ENCODE measurements around the gene MYBBP1A. TPM values are rescaled to one million over a fixed set of nuclear protein-coding genes. Genes with fewer than 3 reads are reported as not detected.

The MYBBP1A gene
- total and polyA plus RNA-seq, 2 of the 8 experiments (the other 6 are each of a cell fraction or from before 2014, with no cell fraction given): 46.8 to 151 TPM

GRCh38 chr17:4574448-4575045 lies 19.4 kb upstream of the MYBBP1A start:
- FAIRE-seq (no peak), DNase-seq (ENCODE audit: low read depth in 1 of 2, low spot score in 2 of 2) (no peak)
- Histone ChIP-seq H2BK120ac (replicated peaks; ENCODE audit: low read depth, low read length) (no peak overlapping the region), H3K9me3 (ENCODE audit: insufficient read depth in 2 of 2, low read depth in 1 of 2, low read length in 1 of 2) (no peaks in the 10 kb centered on the region), H4K91ac (replicated peaks; ENCODE audit: insufficient read length, low read length) (no peak overlapping the region), H4K5ac (ENCODE audit: insufficient read length, low read depth, low read length) (no peak overlapping the region), H3K9ac (replicated peaks in 1 of 4; ENCODE audit: extremely low read depth in 1 of 4, low read depth in 3 of 4, low read length in 3 of 4) (no peak overlapping the region), H3K36me3 (ENCODE audit: control insufficient read depth in 2 of 4, insufficient read depth in 4 of 4, low read length in 3 of 4) (no peaks in the 10 kb centered on the region), H2BK12ac (ENCODE audit: low read depth, low read length) (peak overlapping the region; percentile 85; the same call in 1 of the 2 replicates), H2AK5ac (ENCODE audit: low read depth, low read length) (peak overlapping the region; percentile 76; the same call in 1 of the 2 replicates), H3K18ac (ENCODE audit: extremely low read depth, low read length) (no peak overlapping the region), H3K23me2 (ENCODE audit: low read depth, low read length) (no peaks in the 10 kb centered on the region; the same call in 1 of the 2 replicates), H3K56ac (replicated peaks; ENCODE audit: insufficient read length, low read depth, low read length) (no peak overlapping the region), H2BK5ac (ENCODE audit: low read depth, low read length) (no peak overlapping the region), H3K14ac (ENCODE audit: insufficient read length) (no peak overlapping the region), H4K8ac (ENCODE audit: extremely low read depth, insufficient read depth, low read length) (no peak overlapping the region), H2AFZ (ENCODE audit: low read length) (no peak overlapping the region), H2BK20ac (ENCODE audit: low read length) (0 out of 2 replicates have a peak overlapping the region, but pooled peaks have one; percentile 77), H3K79me1 (ENCODE audit: low read depth, low read length) (no peaks in the 10 kb centered on the region), H4K20me1 (replicated peaks in 1 of 2; ENCODE audit: control insufficient read depth in 1 of 2, insufficient read depth in 2 of 2, low read length in 2 of 2) (no peaks in the 10 kb centered on the region), H3K23ac (ENCODE audit: insufficient read length) (no peak overlapping the region), H3K79me2 (ENCODE audit: control insufficient read depth in 1 of 2, insufficient read depth in 2 of 2, low read length in 2 of 2) (no peaks in the 10 kb centered on the region), H3K4me2 (ENCODE audit: insufficient read depth in 1 of 2, low read depth in 2 of 2, low read length in 2 of 2) (no peak overlapping the region), H2BK15ac (ENCODE audit: low read length) (peak overlapping the region; percentile 40; the same call in 1 of the 2 replicates), H3K4ac (replicated peaks; ENCODE audit: insufficient read length, low read depth, low read length) (no peak overlapping the region), H3K4me1 (replicated peaks in 1 of 4; ENCODE audit: control insufficient read depth in 3 of 4, insufficient read depth in 4 of 4, low read length in 3 of 4) (peaks cover 9 to 19% (median 16%) of the 10 kb centered on the region in 4 experiments), H3K27ac (ENCODE audit: low read depth, low read length) (no peak overlapping the region), H3K27me3 (replicated peaks in 1 of 4; ENCODE audit: control insufficient read depth in 3 of 4, extremely low read depth in 1 of 4, insufficient read depth in 3 of 4, low read length in 3 of 4) (no peaks in the 10 kb centered on the region), H3K4me3 (ENCODE audit: extremely low read depth in 1 of 4, insufficient read depth in 2 of 4, low read depth in 3 of 4, low read length in 4 of 4) (no peak overlapping the region)
- TF ChIP-seq ATF3 (IDR thresholded peaks at IDR 0.05; ENCODE audit: insufficient read depth, low read depth, low read length) (no peak), PHF8 (conservative IDR thresholded peaks at IDR 0.05; ENCODE audit: low read depth, low read length) (no peak), HDAC2 (IDR thresholded peaks at IDR 0.05; ENCODE audit: borderline replicate concordance in 1 of 2, low read depth in 2 of 2, low read length in 2 of 2) (no peak), GABPA (IDR thresholded peaks at IDR 0.05; ENCODE audit: borderline replicate concordance, insufficient read depth, low read length) (no peak), TBP (IDR thresholded peaks at IDR 0.05; ENCODE audit: low read depth, low read length) (no peak), POLR2A (IDR thresholded peaks at IDR 0.05; ENCODE audit: control extremely low read depth in 1 of 2, low read depth in 2 of 2, low read length in 2 of 2) (no peak), BACH1 (IDR thresholded peaks at IDR 0.05; ENCODE audit: low read length) (no peak), KDM5A (IDR thresholded peaks at IDR 0.05; ENCODE audit: low read length) (no peak), JUN (IDR thresholded peaks at IDR 0.05; ENCODE audit: low read depth, low read length) (no peak), TCF12 (IDR thresholded peaks at IDR 0.05; ENCODE audit: low read depth, low read length) (no peak), NRF1 (IDR thresholded peaks at IDR 0.05; ENCODE audit: low read depth, low read length) (no peak)
- WGBS, 2 experiments (ENCODE audit: extremely low coverage in 1 of 2, insufficient coverage in 1 of 2, insufficient read length in 1 of 2, insufficient replicate concordance in 2 of 2, low coverage in 1 of 2, low lambda C conversion rate in 2 of 2, missing lambda C conversion rate in 1 of 2): 91% methylated on average over 9 of the region's 9 CpGs; no CpG with 5 or more reads in 1 of the 2 experiments
- ChIA-PET CTCF (ENCODE audit: partially characterized antibody) (interaction anchor here (1.2 to 1.6 kb wide), 2 partner anchors 9 kb away, joined by 3 to 4 read pairs; partner anchors contain the start of gene SMTNL2), POLR2A (ENCODE audit: partially characterized antibody) (no interaction called here)
